ENCODE results near the gene ACADS.

- no peak for TF ChIP-seq POLR2A (IDR thresholded peaks at IDR 0.05)
- TF ChIP-seq CTCF (IDR thresholded peaks at IDR 0.05): no peak
Observed at GRCh38 chr12:120758798-120759590, 33.4 kb downstream of the ACADS start.
